GM19035 (cell line): ENCODE results near the gene DPY19L1.
"Not testable (repeated sequence)": the region's sequence is repeated elsewhere in the genome, so short reads cannot be mapped to it uniquely, and the experiment has no call there.

Experiments
- ATAC-seq: cut with Tn5 transposase; IDR thresholded peaks from one replicate; pipeline ENCODE4 v1.9.1; 2021; ENCODE audit not compliant: unreplicated experiment

Gene DPY19L1

DNA sequence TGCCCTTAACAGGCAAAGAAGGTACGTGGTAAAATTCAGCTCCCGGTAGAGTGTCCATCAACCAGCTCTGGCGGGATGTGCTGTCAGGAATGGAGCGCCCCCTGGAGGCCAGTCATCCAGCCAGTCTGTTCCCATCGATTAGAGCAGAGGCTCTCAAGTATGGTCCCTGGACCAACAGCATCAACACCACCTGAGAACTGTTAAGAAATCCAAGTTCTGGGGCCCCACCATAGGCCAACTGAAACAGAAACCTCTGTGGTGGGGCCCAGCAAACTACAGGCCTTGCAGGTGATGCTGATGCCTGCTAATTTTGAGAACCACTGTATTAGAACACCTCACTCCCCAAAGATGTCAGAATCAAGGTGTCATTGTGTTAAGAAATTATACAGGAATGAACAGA, 109.2 kb downstream of the DPY19L1 start:
- ATAC-seq: peak; percentile 83

DNA sequence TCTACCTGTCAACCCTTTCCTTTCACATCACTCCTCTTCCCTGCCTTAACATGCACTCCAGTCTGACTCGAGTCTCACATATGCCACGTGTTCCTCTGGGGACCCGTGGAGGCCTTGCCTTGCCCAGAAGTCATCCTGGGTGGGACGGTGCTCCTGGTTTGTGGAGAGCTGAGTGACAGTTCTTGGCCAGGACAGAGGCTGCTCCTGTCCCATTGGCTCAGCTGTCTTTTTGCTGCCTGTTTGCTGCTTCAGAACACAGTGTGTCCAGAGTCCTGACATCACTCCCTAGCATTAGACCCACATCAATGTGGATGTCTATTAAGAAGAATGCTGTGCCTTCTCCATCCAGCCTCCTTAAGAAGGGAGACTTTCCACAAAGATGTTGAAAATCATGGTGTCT, 116.8 kb downstream of the DPY19L1 start:
- not testable (repeated sequence) for ATAC-seq

DNA sequence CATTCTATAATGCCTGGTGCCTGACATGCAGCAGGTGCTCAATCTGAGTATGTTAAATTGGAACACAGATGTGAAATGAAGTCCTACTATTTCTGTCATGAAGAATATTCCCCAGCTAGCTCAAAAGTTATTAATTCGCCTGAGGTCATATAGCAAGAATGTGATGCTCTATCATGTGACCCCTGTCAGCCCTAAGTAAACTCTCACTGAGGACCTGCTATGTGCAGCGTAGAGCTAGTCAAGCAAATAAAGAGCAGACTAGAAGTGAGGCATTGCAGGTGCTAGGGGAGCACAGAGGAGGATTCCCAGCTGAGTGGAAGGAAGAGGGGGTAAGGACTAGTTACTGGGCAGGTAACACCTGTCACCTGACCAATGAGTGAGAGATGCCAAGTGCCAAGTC, 118.2 kb downstream of the DPY19L1 start:
- ATAC-seq: not testable (repeated sequence)

DNA sequence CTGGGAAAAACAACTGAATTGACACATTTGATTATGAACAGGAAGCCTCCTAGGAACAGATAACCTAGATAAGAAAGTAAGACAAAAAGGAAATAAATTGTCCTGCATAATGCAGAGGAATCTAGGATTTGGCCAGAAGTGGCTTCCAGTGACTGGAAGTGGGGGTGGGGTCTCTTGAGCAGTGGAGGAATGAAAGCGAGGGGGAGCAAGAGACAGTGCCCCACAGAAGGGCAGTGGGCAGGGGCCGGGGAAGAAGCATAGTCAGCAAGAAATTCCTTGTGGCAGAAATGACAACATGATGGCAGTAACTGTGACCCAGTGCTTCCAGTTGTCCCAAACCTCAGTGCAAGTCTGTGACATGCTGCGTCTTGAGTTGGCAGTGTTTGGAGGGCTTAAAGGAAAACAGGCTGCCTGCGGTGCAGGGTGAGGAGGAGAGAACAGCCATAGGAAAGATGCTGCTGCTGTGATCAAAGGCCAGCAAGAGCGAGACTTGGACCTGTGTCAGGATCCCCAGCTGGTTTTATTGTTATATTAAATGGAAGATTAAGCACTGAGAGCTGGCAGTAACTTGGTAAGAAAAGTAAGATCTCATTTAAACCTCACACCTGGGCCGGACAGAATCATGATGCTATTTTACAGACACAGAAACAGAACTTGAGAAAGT, 119.0 kb downstream of the DPY19L1 start:
- not testable (repeated sequence) for ATAC-seq

DNA sequence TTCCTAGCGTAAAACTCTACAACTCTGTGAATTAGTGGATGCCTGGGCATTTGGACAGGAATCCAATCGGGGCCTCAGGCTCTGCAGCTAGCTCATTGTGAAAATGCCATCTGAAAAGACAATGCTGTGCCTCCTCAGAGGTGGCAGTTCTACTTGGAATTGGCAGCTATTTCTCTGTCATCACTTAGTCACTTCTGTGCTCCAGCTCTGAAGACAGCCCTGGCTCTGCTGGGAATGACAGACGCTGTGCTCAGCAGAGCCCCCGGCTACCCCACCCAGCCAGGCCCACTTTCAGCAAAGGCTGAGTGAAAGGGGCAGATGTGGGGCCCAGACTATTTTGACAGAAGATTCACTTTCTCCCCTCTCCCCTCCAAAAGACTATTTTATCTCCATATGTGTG, 119.8 kb downstream of the DPY19L1 start:
- not testable (repeated sequence) for ATAC-seq

DNA sequence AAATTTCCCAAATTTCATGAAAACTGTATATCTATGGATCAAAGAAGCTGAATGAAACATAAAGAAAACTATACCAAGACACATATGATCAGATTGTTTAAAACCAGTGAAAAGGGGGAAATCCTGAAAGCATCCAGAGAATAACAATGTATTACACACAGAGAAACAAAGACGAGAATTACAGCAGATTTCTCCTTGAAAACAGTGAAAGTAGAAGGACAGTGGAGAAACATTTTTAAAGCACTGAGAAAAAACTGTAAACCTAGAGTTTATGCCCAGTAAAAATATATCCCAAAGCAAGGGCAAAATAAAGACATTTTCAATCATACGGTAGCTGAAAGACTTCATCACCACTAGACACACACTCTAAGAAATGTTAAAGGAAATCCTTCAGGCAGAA, 121.0 kb downstream of the DPY19L1 start:
- no peak for ATAC-seq

DNA sequence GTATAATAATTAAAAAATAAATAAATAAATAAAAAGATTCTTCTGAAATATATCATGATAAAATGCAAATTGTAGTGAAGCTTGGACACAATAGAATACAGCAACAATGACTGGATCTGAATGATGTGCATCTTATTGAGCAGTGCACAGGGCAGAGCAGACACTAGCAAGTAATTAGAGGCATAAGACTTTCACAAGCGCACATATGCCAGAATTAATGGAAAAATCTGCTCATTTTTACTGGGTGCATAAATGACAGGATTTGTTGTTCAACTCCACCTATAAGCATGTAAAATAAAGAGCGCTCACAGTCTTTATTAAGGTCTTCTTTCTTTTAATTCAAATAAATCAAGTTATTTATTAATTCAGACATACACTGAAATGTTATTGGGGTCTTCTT, 125.0 kb downstream of the DPY19L1 start:
- no peak for ATAC-seq

DNA sequence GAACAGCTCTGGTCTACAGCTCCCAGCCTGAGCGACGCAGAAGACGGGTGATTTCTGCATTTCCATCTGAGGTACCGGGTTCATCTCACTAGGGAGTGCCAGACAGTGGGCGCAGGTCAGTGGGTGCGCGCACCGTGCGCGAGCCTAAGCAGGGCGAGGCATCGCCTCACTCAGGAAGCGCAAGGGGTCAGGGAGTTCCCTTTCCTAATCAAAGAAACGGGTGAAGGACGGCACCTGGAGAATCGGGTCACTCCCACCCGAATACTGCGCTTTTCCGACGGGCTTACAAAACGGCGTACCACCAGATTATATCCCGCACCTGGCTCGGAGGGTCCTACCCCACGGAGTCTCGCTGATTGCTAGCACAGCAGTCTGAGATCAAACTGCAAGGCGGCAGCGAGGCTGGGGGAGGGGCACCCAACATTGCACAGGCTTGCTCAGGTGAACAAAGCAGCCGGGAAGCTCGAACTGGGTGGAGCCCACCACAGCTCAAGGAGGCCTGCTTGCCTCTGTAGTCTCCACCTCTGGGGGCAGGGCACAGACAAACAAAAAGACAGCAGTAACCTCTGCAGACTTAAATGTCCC, 130.9 kb downstream of the DPY19L1 start:
- ATAC-seq: not testable (repeated sequence)

DNA sequence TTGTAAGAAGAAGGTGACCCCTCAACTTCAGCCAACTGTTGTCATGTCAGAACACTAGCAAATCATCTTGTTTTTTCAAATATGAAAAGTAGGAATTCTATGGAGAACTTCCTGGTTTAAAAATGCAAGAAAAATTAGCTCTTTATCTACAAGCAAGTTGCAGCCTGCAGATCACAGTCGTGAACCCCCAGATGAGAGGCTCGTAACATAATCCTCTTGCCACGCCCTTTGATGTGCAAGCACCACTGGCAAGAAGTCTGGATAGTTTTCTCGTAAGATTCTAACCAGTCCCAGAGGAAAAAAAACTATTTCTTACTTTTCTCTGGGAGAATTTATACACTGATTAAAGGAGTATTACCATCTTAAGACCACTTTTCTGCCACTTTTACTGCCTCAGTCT, 132.3 kb downstream of the DPY19L1 start:
- no peak for ATAC-seq

DNA sequence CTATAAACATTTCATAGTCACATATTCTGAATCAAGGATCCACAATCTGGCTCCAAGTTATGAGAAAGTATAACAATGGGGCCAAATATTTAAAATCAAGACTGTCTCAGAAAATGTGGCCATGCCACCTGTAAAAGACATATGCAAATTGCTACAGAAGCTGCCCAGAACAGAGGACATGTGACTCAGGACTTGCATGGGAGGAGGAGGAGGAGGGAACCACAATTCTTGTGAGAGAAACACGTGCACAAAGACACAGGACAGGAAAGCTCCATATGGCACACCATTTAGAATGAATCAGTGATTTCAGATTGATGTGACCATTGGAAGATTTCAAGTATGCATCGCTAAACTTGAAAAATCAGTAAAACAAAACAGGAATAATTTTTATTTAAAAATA, 133.4 kb downstream of the DPY19L1 start:
- not testable (repeated sequence) for ATAC-seq

DNA sequence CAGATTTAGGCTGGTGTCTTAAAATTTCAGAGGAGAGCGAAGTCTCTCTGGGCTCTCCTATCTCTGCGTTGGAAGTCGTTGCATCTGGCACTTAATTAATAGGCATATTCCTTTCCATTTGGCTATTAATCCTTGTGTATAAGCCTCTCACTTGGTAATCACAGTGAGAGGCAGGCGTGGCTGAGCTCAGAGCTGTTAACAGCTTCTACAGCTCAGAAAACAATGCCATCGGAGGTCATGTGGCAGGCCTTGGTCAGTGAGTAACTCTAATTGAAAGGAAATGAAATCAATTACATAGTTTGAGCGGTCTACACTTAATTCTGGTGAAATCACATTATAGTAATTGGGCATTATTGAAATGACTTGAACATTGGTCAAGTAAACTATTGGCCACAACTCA, 135.1 kb downstream of the DPY19L1 start:
- ATAC-seq: no peak

DNA sequence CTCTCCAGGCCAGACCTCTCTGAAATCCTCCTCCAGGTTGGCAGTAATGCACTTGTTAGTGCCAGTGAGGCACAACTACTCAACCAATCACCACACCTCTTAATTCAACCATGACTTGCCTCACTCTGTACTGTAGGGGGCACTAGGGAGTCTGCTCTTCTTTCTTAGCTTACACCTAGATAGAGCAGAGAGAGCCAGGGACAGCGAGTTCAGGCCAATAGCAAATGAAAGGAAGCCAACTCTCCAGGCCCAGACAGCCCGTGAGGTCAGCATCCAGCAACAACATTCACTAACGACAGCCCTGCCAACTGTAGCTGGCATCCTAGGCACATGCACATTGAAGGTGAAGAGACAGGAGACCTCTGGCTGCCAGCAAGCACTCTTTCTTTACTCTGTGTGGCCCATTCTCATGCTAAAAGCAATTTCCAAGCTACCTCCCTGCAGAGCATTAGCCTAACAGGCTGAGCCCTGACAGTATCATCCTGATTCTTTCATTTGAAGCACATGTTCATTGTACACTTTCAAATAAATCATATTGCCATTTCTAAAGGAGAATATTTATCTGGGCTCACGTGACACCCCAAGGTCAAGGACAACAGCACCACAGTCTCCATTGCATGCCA, 136.3 kb downstream of the DPY19L1 start:
- ATAC-seq: no peak

DNA sequence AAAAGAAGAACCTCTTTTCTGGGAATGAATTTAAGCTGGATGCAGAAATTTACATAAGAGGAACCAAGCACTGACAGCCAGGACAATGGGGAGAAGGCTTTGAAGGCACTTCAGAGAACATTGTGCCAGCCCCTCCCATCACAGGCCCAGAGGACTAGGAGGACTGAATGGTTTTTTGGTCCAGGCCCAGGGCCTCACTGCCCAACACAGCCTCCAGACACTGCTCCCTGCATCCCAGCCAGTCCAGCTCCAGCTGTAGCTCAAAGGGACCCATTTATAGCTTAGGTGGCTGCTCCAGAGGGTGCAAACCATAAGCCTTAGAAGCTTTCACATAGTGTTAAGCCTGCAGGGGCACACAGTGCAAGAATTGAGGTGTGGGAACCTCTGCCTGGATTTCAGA, 142.1 kb downstream of the DPY19L1 start:
- ATAC-seq: no peak

DNA sequence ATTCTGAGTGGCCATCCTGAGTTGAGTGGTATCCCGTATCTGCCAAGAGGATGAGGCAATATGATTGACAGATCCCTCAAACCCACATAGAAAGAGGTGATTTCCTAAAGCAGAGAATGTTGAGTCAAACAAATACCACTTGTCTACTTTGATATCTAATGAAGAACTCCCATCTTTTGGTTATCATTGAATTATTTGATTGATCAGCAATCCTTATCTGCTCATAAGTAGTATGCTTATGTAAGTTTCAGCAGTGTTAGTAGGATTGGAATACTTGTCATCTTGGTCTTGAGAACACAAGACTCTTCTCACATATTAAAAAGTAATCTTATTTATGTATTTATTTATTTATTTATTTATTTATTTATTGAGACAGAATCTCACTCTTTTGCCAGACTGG, 147.3 kb downstream of the DPY19L1 start:
- ATAC-seq: no peak

DNA sequence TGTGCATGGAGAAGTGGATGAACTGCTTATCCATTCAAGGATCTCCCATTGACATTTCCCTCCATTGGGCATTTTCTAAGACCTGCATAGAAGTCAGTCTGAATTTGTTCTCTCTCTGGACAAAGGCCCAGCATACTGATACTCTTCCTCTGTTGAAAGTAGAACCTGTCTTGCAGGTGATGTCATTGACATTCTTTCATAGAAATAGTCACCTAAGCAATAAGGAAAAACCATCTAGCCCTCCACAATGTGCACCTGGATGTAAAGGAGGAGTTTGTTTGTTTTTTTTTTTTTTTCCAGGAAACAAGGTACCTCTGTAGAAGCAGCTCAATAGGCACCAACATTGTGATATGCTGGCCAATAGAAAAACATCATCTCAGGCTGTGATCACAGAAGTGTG, 150.4 kb downstream of the DPY19L1 start:
- no peak for ATAC-seq

DNA sequence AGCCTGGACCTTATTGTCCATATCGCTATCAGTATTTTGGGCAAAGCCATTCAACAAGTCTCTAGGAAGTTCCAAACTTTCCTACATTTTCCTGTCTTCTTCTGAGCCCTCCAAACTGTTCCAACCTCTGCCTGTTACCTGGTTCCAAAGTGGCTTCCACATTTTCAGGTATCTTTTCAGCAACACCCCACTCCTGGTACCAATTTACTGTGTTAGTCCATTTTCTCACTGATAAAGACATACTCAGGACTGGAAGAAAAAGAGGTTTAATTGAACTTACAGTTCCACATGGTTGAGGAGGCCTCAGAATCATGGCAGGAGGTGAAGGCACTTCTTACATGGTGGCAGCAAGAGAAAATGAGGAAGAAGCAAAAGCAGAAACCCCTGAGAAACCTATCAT, 153.4 kb downstream of the DPY19L1 start:
- not testable (repeated sequence) for ATAC-seq

DNA sequence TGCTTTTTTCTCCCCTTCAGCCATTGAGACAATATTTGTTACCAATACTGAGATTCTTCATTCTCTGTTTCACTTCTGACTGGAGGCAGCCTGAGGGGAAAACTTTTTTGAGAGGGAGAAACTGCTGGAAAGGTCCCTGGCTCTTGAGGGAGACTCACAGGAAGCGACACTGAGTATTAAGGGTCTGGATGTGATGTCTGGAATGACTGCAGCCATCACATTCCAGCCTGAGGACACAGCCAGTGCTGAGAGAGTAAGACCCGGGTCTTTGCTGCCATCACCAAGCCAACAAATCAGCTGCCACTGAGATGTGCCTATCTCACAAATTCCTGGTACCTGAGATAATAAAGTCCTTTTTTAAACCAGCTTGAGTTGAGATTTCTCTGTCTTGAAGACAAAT, 157.4 kb downstream of the DPY19L1 start:
- no peak for ATAC-seq

DNA sequence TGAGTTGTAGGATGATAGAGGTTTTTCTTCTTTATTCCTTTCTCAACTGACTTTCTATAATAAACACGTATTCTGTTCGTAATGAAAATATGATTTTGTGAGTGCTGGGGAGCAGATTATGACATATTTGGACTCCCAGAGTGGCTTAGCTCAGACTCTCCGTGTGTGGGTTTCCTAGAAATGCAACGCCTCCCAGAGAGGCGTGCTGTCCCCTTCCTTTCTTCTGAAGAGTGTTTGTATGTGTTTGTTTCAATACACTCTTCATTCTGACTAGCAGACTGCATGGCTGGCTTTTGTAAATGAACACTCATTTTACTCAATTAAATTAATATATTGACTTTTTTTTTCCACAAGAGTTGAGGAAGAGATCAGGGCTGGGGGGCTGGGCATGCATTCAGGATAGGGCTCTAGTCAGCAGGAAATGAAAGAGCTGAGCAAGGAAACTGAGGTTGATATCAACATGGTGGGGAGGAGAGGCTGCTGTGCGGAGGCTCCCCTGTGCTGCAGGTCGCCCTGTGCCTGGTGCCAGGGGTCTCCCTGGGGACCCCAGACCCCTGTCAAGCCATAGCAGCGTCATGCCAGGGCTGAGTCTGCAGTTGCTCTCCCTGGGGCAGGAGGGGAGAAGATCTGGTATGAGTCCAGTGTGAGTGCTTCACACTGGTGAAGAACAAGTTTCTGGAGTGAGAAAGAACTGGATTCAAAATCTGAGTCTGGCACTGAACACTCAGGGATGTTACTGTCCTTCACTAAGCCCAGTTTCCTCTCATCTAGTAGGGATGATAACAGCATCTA, 158.1 kb downstream of the DPY19L1 start:
- ATAC-seq: not testable (repeated sequence)
